Effector memory CD8-positive, alpha-beta T cell (primary cell): ENCODE measurements around the gene GRIK2.

Source experiments
- ATAC-seq: fragments of 150-1000 bp; cut with Tn5 transposase; replicated peaks from 2 replicates; pipeline ENCODE4 v1.10.0; 2021; ENCODE audit warnings: mild to moderate bottlenecking, moderate library complexity
- DNase-seq, 3 experiments: peaks; one replicate each; pipeline ENCODE4 v3.0.0; 2021
- H3K27ac Mint-ChIP-seq, 2 donors: one replicate each; pipeline ENCODE4 v1.8.0; 2022; ENCODE audit warnings: mild to moderate bottlenecking in 2 of 2, mixed read lengths in 2 of 2, moderate library complexity in 2 of 2
- H3K27me3 Mint-ChIP-seq, 2 donors: one replicate each; pipeline ENCODE4 v1.8.0; 2022; ENCODE audit warnings: mixed read lengths in 2 of 2
- H3K36me3 Mint-ChIP-seq: one replicate; pipeline ENCODE4 v1.8.0; 2022; ENCODE audit warnings: mild to moderate bottlenecking, moderate library complexity, mixed read lengths; ENCODE audit not compliant: insufficient read depth
- H3K4me1 Mint-ChIP-seq, 2 donors: one replicate each; pipeline ENCODE4 v1.8.0; 2022; ENCODE audit warnings: low read depth in 2 of 2, mixed read lengths in 2 of 2
- H3K4me3 Mint-ChIP-seq, 2 donors: one replicate each; pipeline ENCODE4 v1.8.0; 2022; ENCODE audit warnings: mild to moderate bottlenecking in 2 of 2, mixed read lengths in 2 of 2, moderate library complexity in 2 of 2
- H3K9me3 Mint-ChIP-seq, 2 donors: one replicate each; pipeline ENCODE4 v1.8.0; 2022; ENCODE audit warnings: mixed read lengths in 2 of 2

GRIK2 gene

GRCh38 chr6:101851911-101852310, 458.4 kb downstream of the GRIK2 start:
- peaks cover 0 to 7% of the 10 kb centered on the region in 2 donors for H3K4me1 Mint-ChIP-seq
- H3K9me3 Mint-ChIP-seq = peaks cover 0 to 6% of the 10 kb centered on the region in 2 donors
- ATAC-seq (no peak), DNase-seq (no peak)
- H3K36me3 Mint-ChIP-seq = no peaks in the 10 kb centered on the region
- H3K27ac Mint-ChIP-seq = no peak overlapping the region
- H3K4me3 Mint-ChIP-seq = no peak overlapping the region
- no peaks in the 10 kb centered on the region for H3K27me3 Mint-ChIP-seq

- DNase-seq (no peak), ATAC-seq (no peak)
- Mint-ChIP-seq H3K27me3 (no peaks in the 10 kb centered on the region), H3K9me3 (peaks cover 0 to 6% of the 10 kb centered on the region in 2 donors), H3K4me1 (no peaks in the 10 kb centered on the region), H3K36me3 (no peaks in the 10 kb centered on the region), H3K27ac (no peak overlapping the region), H3K4me3 (no peak overlapping the region)
These were observed 459.9 kb downstream of the GRIK2 start for GRCh38 chr6:101853231-101854085.

- no peak overlapping the region for H3K4me3 Mint-ChIP-seq
- DNase-seq (no peak), ATAC-seq (no peak)
- no peak overlapping the region for H3K27ac Mint-ChIP-seq
- no peaks in the 10 kb centered on the region for H3K4me1 Mint-ChIP-seq
- H3K9me3 Mint-ChIP-seq = no peaks in the 10 kb centered on the region
- H3K36me3 Mint-ChIP-seq = no peaks in the 10 kb centered on the region
- H3K27me3 Mint-ChIP-seq = no peaks in the 10 kb centered on the region
These were observed 482.9 kb downstream of the GRIK2 start for GRCh38 chr6:101876431-101876830.

- ATAC-seq = no peak
These were observed 485.2 kb downstream of the GRIK2 start for GRCh38 chr6:101878554-101879276.

GRCh38 chr6:101879782-101880181, 486.3 kb downstream of the GRIK2 start:
- DNase-seq = no peak
- Mint-ChIP-seq H3K9me3 (peaks cover 0 to 10% of the 10 kb centered on the region in 2 donors), H3K27me3 (no peaks in the 10 kb centered on the region), H3K36me3 (no peaks in the 10 kb centered on the region), H3K4me1 (no peaks in the 10 kb centered on the region), H3K4me3 (no peak overlapping the region), H3K27ac (no peak overlapping the region)
- ATAC-seq = no peak

More at GRCh38 chr6:101878554-101879276, 485.2 kb downstream of the GRIK2 start:
- peaks cover 0 to 6% of the 10 kb centered on the region in 2 donors for H3K9me3 Mint-ChIP-seq
- no peaks in the 10 kb centered on the region for H3K4me1 Mint-ChIP-seq
- H3K27ac Mint-ChIP-seq = peak overlapping the region in 1 of 2 donors; percentile 1
- H3K27me3 Mint-ChIP-seq = no peaks in the 10 kb centered on the region
- H3K4me3 Mint-ChIP-seq = no peak overlapping the region
- no peak for DNase-seq
- H3K36me3 Mint-ChIP-seq = no peaks in the 10 kb centered on the region

- Mint-ChIP-seq H3K4me3 (no peak overlapping the region), H3K9me3 (peaks cover 0 to 16% of the 10 kb centered on the region in 2 donors), H3K27ac (no peak overlapping the region), H3K36me3 (peaks cover 4% of the 10 kb centered on the region), H3K27me3 (no peaks in the 10 kb centered on the region), H3K4me1 (peaks cover 0 to 11% of the 10 kb centered on the region in 2 donors)
- ATAC-seq = no peak
- DNase-seq = no peak
These were observed 490.0 kb downstream of the GRIK2 start for GRCh38 chr6:101883505-101883904.

- Mint-ChIP-seq H3K4me1 (peaks cover 0 to 11% of the 10 kb centered on the region in 2 donors), H3K36me3 (peaks cover 4% of the 10 kb centered on the region), H3K27me3 (no peaks in the 10 kb centered on the region), H3K27ac (no peak overlapping the region), H3K4me3 (no peak overlapping the region), H3K9me3 (peaks cover 0 to 16% of the 10 kb centered on the region in 2 donors)
- ATAC-seq (no peak), DNase-seq (no peak)
These were observed 494.0 kb downstream of the GRIK2 start for GRCh38 chr6:101887532-101887931.

- no peak for ATAC-seq
- Mint-ChIP-seq H3K4me3 (no peak overlapping the region), H3K27ac (no peak overlapping the region), H3K4me1 (no peaks in the 10 kb centered on the region), H3K36me3 (no peaks in the 10 kb centered on the region), H3K27me3 (no peaks in the 10 kb centered on the region), H3K9me3 (no peaks in the 10 kb centered on the region)
- no peak for DNase-seq
These were observed 514.1 kb downstream of the GRIK2 start for GRCh38 chr6:101907356-101908217.

GRCh38 chr6:101909366-101909765, 515.9 kb downstream of the GRIK2 start:
- ATAC-seq (no peak), DNase-seq (no peak)
- no peak overlapping the region for H3K27ac Mint-ChIP-seq
- no peaks in the 10 kb centered on the region for H3K36me3 Mint-ChIP-seq
- no peaks in the 10 kb centered on the region for H3K27me3 Mint-ChIP-seq
- no peak overlapping the region for H3K4me3 Mint-ChIP-seq
- H3K4me1 Mint-ChIP-seq = no peaks in the 10 kb centered on the region
- no peaks in the 10 kb centered on the region for H3K9me3 Mint-ChIP-seq

GRCh38 chr6:101912311-101912710, 518.8 kb downstream of the GRIK2 start:
- DNase-seq (no peak), ATAC-seq (no peak)
- H3K4me1 Mint-ChIP-seq = no peaks in the 10 kb centered on the region
- no peaks in the 10 kb centered on the region for H3K9me3 Mint-ChIP-seq
- no peak overlapping the region for H3K4me3 Mint-ChIP-seq
- H3K36me3 Mint-ChIP-seq = no peaks in the 10 kb centered on the region
- no peaks in the 10 kb centered on the region for H3K27me3 Mint-ChIP-seq
- H3K27ac Mint-ChIP-seq = no peak overlapping the region

- Mint-ChIP-seq H3K36me3 (no peaks in the 10 kb centered on the region), H3K27me3 (no peaks in the 10 kb centered on the region), H3K4me3 (no peak overlapping the region), H3K9me3 (no peaks in the 10 kb centered on the region), H3K27ac (no peak overlapping the region), H3K4me1 (no peaks in the 10 kb centered on the region)
- ATAC-seq (no peak), DNase-seq (no peak)
These were observed 525.0 kb downstream of the GRIK2 start for GRCh38 chr6:101918471-101918870.

- Mint-ChIP-seq H3K9me3 (no peaks in the 10 kb centered on the region), H3K27ac (no peak overlapping the region), H3K4me3 (no peak overlapping the region), H3K4me1 (no peaks in the 10 kb centered on the region), H3K27me3 (no peaks in the 10 kb centered on the region), H3K36me3 (no peaks in the 10 kb centered on the region)
- ATAC-seq (no peak), DNase-seq (no peak)
These were observed 528.4 kb downstream of the GRIK2 start for GRCh38 chr6:101921829-101922450.
